Endothelial cell (in vitro differentiated cells): ENCODE data around the gene LRSAM1. TPM values are rescaled to one million over a fixed set of nuclear protein-coding genes. Genes with fewer than 3 reads are reported as not detected.

Source experiments
- DNase-seq: peaks from one replicate; pipeline ENCODE4 v3.0.0; 2021; ENCODE audit warnings: low spot score
- H3K27ac Mint-ChIP-seq: one replicate; pipeline ENCODE4 v1.8.0; 2021; ENCODE audit warnings: mixed read lengths, inconsistent platforms; ENCODE audit not compliant: unreplicated experiment
- H3K27me3 Mint-ChIP-seq: one replicate; pipeline ENCODE4 v1.8.0; 2021; ENCODE audit warnings: mild to moderate bottlenecking, moderate library complexity, mixed read lengths, inconsistent platforms; ENCODE audit not compliant: unreplicated experiment
- H3K36me3 Mint-ChIP-seq: one replicate; pipeline ENCODE4 v1.8.0; 2021; ENCODE audit warnings: mild to moderate bottlenecking, low read depth, mixed read lengths, inconsistent platforms; ENCODE audit not compliant: unreplicated experiment
- H3K4me1 Mint-ChIP-seq: one replicate; pipeline ENCODE4 v1.8.0; 2021; ENCODE audit warnings: mild to moderate bottlenecking, mixed read lengths, inconsistent platforms; ENCODE audit not compliant: unreplicated experiment
- H3K4me3 Mint-ChIP-seq: one replicate; pipeline ENCODE4 v1.8.0; 2021; ENCODE audit warnings: mild to moderate bottlenecking, mixed read lengths, inconsistent platforms; ENCODE audit not compliant: unreplicated experiment
- H3K9me3 Mint-ChIP-seq: one replicate; pipeline ENCODE4 v1.8.0; 2021; ENCODE audit warnings: mixed read lengths, inconsistent platforms; ENCODE audit not compliant: unreplicated experiment
- total RNA-seq: library from RNA; stranded (reverse); fragmentation: NEBNext Ultra II Directional; extraction: Animal tissue kit (Norgen Biotek cat#: 25700); gene quantifications from one replicate; pipeline ENCODE4 v1.2.1, GENCODE V29; 2021; ENCODE audit not compliant: unreplicated experiment
- TF ChIP-seq, protein P1 (sequence below): fragments of 200-600 bp; sonication (generic); IDR thresholded peaks from one replicate; pipeline ENCODE4 v1.5.0; 2021; ENCODE audit warnings: antibody characterized with exemption; ENCODE audit not compliant: unreplicated experiment

LRSAM1 gene
- total RNA-seq, 1 donor from 2014 or later = 22.6 TPM

DNA sequence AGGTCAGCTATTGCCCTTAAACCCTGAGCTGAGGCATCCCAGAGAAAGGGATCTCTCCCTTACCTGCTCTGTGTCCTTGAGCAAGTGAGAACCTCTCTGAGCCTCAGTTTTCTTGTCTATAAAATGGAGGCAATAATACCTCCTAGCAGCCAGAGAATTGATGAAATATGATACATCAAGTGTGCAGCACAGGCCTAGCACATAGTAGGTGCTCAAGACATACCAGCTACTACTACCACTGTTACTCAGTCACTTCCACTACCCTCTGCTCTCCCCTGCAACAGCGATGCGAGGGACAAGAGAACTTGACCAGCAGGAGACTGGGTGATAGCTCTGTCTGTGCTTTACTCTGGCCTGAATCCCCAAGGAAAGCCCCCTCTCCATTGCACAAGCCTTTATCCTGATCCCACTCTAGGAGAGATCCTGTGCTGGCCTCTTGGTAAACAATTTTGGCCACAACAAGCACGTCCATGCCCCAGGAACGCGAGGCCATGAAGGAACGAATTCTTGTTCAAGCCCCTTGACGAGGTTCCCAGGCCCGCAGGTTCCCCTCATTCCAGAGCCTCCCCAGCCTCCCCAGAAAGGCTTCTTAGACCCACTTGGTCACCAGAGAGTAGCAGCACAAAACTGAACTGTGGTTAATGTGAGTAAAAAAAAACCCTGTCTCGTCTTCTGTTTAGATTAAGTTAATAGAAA is 39.4 kb downstream of the LRSAM1 start:
- Mint-ChIP-seq H3K36me3 (peaks cover 20% of the 10 kb centered on the region), H3K27me3 (peaks cover 3% of the 10 kb centered on the region), H3K4me3 (no peak overlapping the region), H3K27ac (no peak overlapping the region), H3K4me1 (no peaks in the 10 kb centered on the region), H3K9me3 (no peaks in the 10 kb centered on the region)
- no peak for DNase-seq
- TF ChIP-seq, protein P1, sequence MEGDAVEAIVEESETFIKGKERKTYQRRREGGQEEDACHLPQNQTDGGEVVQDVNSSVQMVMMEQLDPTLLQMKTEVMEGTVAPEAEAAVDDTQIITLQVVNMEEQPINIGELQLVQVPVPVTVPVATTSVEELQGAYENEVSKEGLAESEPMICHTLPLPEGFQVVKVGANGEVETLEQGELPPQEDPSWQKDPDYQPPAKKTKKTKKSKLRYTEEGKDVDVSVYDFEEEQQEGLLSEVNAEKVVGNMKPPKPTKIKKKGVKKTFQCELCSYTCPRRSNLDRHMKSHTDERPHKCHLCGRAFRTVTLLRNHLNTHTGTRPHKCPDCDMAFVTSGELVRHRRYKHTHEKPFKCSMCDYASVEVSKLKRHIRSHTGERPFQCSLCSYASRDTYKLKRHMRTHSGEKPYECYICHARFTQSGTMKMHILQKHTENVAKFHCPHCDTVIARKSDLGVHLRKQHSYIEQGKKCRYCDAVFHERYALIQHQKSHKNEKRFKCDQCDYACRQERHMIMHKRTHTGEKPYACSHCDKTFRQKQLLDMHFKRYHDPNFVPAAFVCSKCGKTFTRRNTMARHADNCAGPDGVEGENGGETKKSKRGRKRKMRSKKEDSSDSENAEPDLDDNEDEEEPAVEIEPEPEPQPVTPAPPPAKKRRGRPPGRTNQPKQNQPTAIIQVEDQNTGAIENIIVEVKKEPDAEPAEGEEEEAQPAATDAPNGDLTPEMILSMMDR = no peak

DNA sequence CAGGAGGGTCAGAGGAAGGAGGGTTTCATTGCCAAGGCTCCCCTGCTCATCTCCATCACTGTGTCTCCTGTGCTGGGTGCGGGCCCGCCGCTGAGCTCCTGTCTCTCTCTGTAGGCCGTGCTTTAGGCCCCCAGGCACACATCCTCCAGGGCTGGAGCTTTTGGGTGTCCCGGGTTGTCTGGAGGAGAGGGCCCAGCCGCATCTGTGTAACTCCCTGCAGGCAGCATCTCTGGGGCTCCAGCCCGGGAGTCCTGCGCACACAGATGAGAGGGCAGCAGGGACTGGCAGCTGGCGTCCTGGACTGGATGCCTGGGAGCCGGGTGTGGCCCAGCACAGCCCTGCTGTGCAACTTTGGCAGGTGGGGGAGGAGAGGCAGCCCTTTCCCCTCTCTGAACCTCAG is 40.2 kb downstream of the LRSAM1 start:
- H3K36me3 Mint-ChIP-seq = peaks cover 18% of the 10 kb centered on the region
- H3K4me1 Mint-ChIP-seq = peaks cover 6% of the 10 kb centered on the region
- TF ChIP-seq, protein P1 = no peak
- no peak overlapping the region for H3K4me3 Mint-ChIP-seq
- DNase-seq = no peak
- no peak overlapping the region for H3K27ac Mint-ChIP-seq
- peaks cover 5% of the 10 kb centered on the region for H3K27me3 Mint-ChIP-seq
- H3K9me3 Mint-ChIP-seq = no peaks in the 10 kb centered on the region

DNA sequence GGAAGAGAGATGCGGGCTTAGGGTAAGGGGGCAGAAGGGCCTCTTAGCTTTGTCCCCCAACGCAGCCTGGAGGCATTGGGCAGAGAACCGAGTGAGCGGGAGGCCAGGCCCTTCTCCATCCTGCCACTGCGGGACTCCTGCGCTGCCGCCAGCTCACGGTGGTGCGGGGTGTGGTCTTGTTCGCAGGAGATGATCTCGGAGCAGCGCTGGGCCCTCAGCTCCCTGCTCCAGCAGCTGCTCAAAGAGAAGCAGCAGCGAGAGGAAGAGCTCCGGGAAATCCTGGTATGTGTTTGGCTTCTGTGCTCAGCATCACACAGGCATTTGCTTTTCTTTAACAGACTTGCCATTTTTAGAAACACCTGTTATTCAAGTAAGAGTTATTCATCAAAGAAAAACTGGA is 41.3 kb downstream of the LRSAM1 start:
- Mint-ChIP-seq H3K4me3 (no peak overlapping the region), H3K27ac (no peak overlapping the region), H3K27me3 (peaks cover 5% of the 10 kb centered on the region), H3K4me1 (peaks cover 6% of the 10 kb centered on the region), H3K9me3 (no peaks in the 10 kb centered on the region), H3K36me3 (peaks cover 16% of the 10 kb centered on the region)
- TF ChIP-seq, protein P1 = no peak
- DNase-seq = no peak

DNA sequence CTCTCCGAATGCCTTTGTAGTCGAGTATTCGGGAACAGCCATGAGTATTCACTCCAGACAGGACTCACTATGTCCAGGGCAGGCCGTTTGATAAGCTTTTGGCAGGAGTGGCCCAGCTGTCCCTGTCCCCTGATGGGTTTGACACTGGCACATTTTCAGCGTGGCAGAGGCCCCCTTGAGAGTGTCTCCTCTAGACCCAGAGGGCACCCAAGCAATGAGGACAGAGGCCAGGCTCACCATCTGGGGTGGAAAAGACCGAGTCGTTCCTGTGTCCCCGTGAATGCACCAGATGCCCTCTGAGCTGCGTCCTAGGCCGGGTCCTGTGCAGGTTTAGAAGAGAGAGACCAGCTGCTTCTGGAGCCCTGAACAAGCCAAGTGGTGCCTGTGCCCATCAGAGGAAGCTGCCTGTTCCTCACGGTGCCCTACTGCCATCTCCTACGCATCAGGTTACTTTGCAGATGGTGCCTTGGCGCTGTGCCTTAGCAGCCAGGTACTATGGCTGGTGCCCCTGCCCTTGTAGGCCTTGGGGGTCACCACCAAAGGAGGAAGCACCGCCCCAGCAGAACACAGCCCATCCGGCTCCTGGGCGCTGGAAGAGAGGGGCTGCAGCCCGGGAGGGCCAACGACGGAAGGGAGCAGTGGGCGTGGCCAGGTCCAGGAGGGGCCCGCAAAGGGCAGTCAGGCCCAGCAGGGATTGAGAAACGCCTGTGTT is 42.4 kb downstream of the LRSAM1 start:
- DNase-seq = no peak
- TF ChIP-seq, protein P1 = no peak
- H3K9me3 Mint-ChIP-seq = no peaks in the 10 kb centered on the region
- peak overlapping the region; percentile 42 for H3K4me3 Mint-ChIP-seq
- peaks cover 2% of the 10 kb centered on the region for H3K27me3 Mint-ChIP-seq
- H3K27ac Mint-ChIP-seq = no peak overlapping the region
- peaks cover 14% of the 10 kb centered on the region for H3K36me3 Mint-ChIP-seq
- peaks cover 6% of the 10 kb centered on the region for H3K4me1 Mint-ChIP-seq

DNA sequence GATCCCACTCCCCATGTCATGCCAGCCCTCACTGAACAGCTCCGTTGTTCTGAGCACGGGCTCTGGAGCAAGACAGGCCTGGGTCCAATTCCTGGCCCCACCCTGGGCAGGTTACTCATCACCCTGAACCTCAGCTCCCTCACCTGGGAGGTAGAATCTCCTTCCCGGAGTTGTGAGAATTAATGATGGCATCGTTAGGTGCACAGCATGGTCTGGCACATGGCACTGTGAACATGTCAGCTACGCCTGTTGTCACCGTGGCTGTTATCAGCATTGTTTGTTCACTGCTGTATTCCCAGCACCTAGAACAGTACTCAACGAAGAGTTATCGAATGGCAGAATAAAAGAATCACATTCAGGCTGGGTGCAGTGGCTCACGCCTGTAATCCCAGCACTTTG is 43.0 kb downstream of the LRSAM1 start:
- DNase-seq = no peak
- Mint-ChIP-seq H3K36me3 (peaks cover 11% of the 10 kb centered on the region), H3K27ac (no peak overlapping the region), H3K9me3 (no peaks in the 10 kb centered on the region), H3K4me1 (peaks cover 6% of the 10 kb centered on the region), H3K4me3 (no peak overlapping the region), H3K27me3 (peaks cover 2% of the 10 kb centered on the region)
- TF ChIP-seq, protein P1 = no peak
